ENCODE data around the gene ENG.

- TF ChIP-seq CTCF (IDR thresholded peaks at IDR 0.05) (no peak), POLR2A (IDR thresholded peaks at IDR 0.05) (no peak)
These were observed 86.5 kb downstream of the ENG start for GRCh38 chr9:127767909-127768331.
